GM18526 (cell line): Measurements from ENCODE around the gene UST.

Experiments used
- POLR2A ChIP-seq: IDR thresholded peaks from 3 replicates; pipeline ENCODE4 v1.6.1; 2011; ENCODE audit not compliant: insufficient read length; ENCODE audit errors: extremely low read depth

UST gene

DNA sequence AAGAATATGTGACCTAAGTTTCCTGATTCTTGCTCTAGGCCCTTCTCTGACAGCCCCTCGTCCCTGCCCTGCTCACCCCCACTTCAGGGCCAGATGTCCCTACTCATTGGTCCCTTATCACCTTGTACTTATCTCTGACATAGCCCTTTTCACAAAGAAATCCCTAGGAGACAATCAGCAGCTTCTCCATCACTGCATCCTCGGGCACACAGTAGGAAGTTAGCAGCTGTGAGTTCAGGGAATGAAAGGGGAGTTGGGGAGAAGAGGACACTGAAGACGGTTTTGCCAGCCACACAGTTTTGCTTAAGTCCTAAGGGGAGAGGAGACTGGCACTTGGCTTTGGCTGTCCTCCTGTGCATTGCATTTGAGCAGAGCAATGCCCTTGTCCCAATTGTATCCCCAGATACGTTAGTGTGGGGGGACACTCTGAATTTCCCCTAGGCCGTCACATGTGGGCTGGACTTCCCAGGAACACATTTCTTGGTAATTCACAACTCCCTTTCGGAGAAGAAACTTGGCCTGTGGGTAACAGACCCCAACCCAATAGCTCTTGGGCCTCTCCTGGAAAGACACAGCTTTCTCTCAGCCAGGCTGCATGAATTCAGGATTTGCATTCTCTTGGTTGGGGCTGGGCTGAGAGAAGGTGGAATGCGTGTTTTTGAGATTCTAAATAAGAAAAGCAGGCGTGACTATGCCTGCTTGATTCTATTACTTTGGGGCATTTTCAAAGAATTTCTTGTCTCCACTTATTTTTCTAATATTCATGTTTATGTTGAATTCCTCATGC lies 177.6 kb downstream of the UST start:
- no peak for TF ChIP-seq POLR2A

DNA sequence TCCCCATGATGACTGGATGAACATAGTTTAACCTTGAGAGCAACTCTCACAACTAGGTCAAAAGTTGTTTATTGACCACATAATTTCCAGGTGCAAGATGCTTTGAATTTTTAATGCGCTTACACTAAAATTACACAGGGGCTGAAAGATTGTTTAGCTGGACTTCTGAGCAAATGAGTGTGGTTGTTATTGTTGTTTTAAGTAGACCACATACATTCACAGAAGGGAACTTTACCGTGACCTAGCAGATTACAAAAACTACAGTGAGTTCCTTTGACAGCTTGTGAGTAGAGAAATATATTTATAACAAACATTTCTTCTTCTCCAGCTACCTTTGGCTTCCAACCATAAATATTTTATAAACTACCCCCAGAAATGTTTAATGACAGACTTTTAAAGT lies 178.9 kb downstream of the UST start:
- no peak for TF ChIP-seq POLR2A

DNA sequence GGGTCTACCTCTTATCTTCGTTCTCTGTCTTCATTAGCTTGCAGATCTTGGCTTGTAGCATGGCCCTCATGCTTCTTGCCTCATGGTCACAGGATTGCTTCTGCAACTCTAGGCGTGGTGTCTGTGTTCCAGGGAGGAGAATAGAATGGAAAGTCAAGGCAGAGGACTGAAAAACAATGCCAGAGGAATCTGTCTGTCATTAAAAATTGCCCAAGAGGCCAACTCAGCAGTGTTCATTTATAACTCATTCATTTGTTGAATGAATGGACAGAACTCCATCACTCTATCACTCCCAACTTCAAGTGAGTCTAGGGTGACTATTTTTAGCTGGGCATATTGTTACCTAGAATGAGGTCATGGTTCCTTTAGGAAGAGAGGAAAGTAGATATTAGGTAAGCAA lies 179.6 kb downstream of the UST start:
- TF ChIP-seq POLR2A = no peak

DNA sequence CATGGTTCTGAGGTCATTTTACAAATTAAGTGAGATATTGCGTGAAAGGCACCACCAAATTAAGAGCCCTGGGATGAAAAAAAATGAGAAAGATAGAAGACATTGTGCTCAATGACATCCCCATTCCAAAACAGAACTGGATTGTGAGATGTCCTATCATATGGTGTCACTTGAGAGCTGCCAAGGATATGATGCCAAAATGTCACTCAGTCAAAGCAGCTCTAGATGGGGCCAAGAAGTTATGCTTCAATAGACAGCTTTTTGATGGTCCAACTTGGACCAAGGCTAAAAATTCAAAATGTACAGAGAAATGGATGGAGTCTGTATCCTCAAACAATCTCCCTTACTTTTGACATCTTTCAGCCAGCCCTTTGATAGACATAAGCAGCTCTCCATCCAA lies 180.8 kb downstream of the UST start:
- no peak for TF ChIP-seq POLR2A

DNA sequence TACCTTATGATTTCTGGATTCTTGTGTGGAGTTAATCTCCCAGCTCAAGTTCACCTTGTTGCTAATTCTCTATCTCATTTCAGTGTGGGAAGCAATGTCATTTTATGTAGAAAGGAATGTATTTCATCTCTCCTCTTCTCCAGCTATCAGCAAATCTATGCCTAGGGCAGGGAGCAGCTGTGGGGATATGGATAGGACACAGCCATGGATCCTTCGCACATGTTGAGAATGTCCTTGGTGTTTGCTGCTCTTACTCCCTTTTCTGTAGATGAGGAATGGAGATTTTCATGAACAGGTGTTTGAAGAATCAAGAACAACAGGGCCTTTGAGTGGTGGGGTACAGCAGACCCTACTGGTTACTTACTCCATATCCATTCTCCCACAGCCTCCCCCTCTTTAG lies 182.0 kb downstream of the UST start:
- TF ChIP-seq POLR2A = no peak

DNA sequence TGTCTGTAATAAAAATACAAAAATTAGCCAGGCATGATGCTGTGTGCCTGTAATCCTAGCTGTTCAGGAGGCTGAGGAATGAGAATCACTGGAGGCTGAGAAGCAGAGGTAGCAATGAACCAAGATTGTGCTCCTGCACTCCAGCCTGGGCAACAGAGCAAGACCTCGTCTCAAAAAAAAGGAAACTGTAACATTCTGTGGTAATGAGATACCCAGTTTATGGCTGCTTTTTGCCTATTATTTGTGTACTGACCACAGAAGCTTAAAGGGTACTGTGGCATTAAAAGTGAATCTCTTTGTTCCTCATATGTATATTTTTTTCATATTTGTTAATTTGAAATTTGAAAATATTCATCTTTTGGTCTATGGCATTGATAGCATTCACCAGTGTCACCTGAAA lies 185.4 kb downstream of the UST start:
- TF ChIP-seq POLR2A = no peak

DNA sequence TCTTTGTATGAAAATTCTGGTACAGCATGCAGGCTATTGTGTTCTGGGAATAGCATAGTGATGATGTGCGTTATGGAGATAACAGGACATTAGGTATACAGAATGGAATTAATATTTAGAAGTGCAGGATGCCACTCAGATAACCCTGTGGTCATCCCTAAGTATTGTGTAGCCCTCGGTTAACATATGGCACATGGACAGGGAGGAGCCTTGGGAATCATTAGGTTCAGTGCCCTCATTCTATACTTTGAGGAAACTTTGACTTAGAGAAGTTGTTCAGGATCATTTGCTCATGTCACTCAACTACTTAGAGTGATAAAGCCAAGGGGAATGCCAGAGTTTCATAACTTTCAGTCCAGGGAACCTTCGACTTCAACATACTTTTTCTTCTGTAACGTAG lies 185.9 kb downstream of the UST start:
- TF ChIP-seq POLR2A = no peak

DNA sequence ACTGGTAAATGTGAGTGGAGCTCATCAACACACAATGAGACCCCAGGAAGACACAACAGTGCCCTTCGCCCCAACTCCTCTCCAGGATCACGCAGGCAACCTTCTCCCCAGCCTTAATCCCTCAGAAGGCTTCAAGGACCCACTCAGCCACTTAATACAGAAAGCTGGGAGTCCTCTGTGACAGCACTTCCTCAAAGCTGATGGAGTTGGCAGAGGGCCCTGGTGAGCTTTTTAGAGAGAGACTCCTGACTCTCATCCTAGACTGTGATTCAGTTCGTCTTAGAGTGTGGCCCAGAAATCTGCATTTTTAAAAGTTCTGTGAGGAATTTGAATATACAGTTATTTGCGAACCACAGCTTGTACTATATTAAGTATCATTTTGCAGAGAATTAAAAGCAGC lies 187.7 kb downstream of the UST start:
- no peak for TF ChIP-seq POLR2A

DNA sequence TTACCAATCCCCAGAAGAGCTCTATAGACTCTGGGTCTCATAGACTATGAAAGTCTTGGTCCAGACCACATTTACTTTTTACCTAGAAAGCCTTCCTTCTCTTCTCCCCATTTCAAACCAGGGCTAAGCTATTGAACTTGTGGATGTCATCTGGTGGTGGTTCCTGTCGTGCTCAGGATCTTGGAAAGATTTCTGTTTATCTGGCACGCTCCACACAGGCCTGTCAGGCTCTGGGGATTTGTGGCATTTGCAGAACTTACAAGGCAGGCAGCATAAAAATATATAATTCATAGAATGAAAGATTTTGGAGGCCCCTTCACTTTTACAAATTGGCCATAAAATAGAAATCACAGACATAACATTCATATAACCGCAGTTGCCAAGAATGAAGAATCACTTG lies 188.1 kb downstream of the UST start:
- TF ChIP-seq POLR2A = no peak

DNA sequence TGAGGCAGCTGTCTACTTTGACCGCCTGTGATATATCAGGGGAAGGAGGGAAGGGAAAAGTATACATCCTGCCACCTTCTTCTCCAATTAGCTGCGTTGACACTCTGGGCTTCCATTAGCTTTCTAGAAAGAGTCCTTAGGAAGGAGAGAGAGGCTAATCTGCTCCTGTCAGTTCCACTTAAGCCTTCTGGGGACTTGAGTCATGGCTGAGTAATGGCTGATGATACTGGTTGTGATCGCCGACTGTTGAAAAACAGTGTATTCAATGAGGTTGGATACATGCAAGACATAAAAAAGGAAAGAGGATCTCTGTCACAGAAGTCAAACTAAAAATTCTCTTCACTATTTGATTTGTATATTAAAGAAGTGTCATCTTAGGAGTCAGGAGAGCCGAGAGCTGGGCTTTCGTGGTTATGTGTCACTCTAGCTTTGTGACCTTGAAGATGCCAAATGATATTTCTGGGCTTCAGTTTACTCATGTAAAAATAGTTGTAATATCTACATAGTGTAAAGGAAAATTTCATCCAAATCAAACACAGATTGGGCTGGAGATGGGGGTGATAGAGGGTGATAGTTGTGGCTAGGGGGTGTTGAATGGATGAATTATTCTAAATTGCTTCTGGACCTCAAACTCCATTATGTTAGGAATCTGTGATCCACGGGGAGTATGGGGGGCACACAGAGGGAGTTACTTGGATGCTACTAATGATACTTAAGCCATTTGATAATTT lies 189.0 kb downstream of the UST start:
- no peak for TF ChIP-seq POLR2A

DNA sequence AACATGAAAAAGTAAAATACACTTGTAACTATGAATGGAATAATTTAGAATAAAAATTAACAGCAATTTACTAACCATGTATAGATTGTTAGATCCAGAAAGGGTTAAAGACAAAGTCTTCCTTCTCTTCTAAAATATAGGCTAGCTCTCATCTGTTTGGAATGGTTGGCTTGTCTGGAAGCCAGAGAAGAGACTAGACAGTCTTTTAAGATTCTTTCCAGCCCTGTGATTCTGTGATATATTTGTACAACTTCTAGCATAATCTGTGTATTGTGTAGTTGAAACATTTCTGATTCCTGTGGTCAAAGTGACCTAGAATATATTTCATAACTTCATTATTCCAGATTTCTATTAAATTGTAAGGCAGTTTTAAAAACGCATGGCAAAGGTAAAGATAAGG lies 196.6 kb downstream of the UST start:
- TF ChIP-seq POLR2A = no peak

DNA sequence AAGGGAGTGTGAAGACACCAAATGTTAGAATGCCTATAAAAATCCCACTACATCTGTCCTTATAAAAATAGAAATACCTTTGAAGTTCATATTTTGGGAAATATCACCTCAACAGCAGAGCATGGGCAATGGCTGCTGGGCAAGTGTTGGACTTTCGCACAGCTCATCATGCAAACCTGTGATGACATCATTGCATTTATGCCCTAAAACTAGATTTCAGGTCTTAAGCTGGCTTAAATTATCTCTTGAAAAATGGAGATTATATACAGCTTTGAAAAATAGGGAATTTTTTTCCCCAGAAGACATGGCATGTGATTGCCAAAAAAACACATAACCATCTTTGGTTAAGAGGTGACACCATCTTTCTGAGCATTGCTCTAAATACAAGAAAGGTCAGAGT lies 197.8 kb downstream of the UST start:
- no peak for TF ChIP-seq POLR2A

DNA sequence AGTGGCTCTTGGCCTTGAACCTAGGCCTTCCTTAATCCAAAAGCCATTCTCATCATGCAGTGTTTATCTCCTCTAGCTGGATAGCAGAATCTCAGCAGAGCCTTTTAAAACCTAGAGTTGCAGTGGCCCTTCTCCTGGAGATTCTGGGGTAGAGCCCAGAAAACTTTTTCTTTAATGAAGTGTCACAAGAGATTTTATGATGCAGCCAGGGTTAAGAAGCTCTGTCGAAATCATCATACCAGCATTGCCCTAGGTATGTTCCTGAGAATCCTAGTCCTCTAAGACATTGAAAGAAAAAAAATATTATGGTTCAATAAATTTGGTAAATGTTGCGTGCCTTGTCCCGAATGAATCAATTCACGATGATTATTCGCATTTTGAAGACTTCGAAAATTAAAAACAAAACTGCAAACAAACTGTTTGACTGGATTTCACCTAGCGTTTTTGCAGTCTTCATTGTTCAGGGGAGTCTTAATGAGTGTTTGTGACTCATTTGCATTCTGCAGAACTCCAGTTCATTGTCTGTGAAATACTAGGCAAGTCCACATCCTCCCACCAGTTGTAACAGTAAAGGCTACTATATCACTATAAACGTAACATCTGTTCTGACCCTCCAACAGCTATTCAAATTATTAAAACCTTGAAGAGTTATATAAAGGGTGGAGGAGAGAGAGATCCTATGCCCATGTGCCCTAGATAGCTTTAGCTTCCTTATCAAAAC lies 198.6 kb downstream of the UST start:
- TF ChIP-seq POLR2A = no peak

DNA sequence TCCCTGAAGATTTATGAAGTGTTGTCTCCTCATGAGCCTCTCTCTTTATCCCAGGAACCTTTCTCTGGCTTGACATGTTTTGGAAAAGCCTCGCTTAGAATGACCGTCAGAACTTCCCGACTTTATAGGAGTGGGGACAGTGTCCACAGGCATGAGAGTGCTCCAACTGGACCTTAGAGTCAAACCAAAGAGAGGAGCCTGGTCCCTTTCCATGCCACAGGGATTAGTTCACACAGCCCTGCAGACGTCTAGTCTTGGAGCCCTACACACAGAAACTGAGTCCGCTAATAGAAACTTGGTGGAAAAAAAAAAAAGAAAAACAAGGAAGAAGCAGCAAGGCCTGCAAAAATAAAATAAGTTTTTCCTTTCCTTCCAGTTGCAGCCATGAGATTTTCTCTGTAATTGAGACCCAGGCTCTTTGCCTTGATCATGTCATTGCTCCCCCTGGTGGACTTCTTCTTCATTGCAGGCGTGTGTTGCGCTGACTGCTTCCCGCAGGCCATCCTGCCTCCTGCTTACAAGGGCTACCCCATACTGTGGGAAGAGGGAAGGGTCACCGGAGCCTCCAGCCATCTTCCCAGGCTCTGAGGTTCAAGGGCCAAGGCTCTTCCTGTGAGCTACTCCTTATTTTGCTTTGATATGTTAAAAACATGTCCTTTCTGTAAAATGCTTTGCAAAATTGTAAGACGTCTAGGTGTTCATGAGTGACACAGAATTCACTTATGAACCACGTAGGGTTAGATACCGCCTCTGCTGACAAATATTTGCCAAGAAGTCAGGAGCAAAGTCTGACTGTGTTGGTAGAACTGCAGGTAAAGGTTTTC lies 201.0 kb downstream of the UST start:
- no peak for TF ChIP-seq POLR2A

DNA sequence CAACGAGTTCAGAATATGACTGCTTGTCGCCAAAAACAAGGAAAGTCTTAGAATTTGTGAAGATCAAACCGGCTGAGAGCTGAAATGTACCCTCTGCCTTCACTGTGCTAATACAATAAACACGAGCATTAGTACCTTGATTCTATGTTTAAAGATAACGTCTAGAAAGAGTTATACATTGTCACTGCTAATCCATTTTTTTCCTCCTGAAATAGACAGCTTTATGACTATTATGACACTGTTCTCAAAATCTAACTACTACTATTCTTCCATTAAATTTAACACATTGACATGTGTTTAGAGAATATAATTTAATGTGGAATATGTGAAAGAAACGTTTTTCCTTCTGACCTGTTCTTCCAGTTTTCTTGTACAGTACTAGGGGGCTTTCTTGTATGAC lies 204.8 kb downstream of the UST start:
- TF ChIP-seq POLR2A = no peak
